Measurements from ENCODE around the gene VOPP1.
"Not testable (repeated sequence)": the region's sequence is repeated elsewhere in the genome, so short reads cannot be mapped to it uniquely, and the experiment has no call there.

VOPP1 gene

GRCh38 chr7:55587687-55588378 lies 15.5 kb upstream of the VOPP1 start:
- in situ Hi-C loops (cut with HindIII; ENCODE audit: low sequenced_read_pairs): no loop called here

- in situ Hi-C loops (cut with HindIII; ENCODE audit: low sequenced_read_pairs): not testable (repeated sequence)
These were observed 10.4 kb upstream of the VOPP1 start for GRCh38 chr7:55582656-55583055.

- in situ Hi-C loops (cut with HindIII; ENCODE audit: low sequenced_read_pairs): no loop called here
These were observed 4.5 kb upstream of the VOPP1 start for GRCh38 chr7:55576753-55577152.

GRCh38 chr7:55575733-55576132 lies 3.4 kb upstream of the VOPP1 start:
- in situ Hi-C loops (cut with HindIII; ENCODE audit: low sequenced_read_pairs): no loop called here

GRCh38 chr7:55575098-55575497 lies 2.8 kb upstream of the VOPP1 start:
- in situ Hi-C loops (cut with HindIII; ENCODE audit: low sequenced_read_pairs): no loop called here

- in situ Hi-C loops (cut with HindIII; ENCODE audit: low sequenced_read_pairs): loop anchor here (5.0 kb wide), 1 partner anchor 62 kb away; no protein-coding TSS in a partner anchor
These were observed 1.9 kb upstream of the VOPP1 start for GRCh38 chr7:55574051-55574717.

GRCh38 chr7:55573234-55573900 lies 1.1 kb upstream of the VOPP1 start:
- in situ Hi-C loops (cut with HindIII; ENCODE audit: low sequenced_read_pairs): loop anchor here (5.0 kb wide), 1 partner anchor 61 kb away; no protein-coding TSS in a partner anchor

- in situ Hi-C loops (cut with HindIII; ENCODE audit: low sequenced_read_pairs): loop anchor here (5.0 kb wide), 1 partner anchor 59 kb away; no protein-coding TSS in a partner anchor
These were observed 558 bp downstream of the VOPP1 start for GRCh38 chr7:55571511-55572377.

- in situ Hi-C loops (cut with HindIII; ENCODE audit: low sequenced_read_pairs): loop anchor here (5.0 kb wide), 1 partner anchor 59 kb away; no protein-coding TSS in a partner anchor
These were observed 1.4 kb downstream of the VOPP1 start for GRCh38 chr7:55570939-55571338.

- in situ Hi-C loops (cut with HindIII; ENCODE audit: low sequenced_read_pairs): loop anchor here (5.0 kb wide), 1 partner anchor 58 kb away; no protein-coding TSS in a partner anchor
These were observed 2.0 kb downstream of the VOPP1 start for GRCh38 chr7:55570218-55570873.

GRCh38 chr7:55569797-55570196 lies 2.5 kb downstream of the VOPP1 start:
- in situ Hi-C loops (cut with HindIII; ENCODE audit: low sequenced_read_pairs): loop anchor here (5.0 kb wide), 1 partner anchor 57 kb away; no protein-coding TSS in a partner anchor

- in situ Hi-C loops (cut with HindIII; ENCODE audit: low sequenced_read_pairs): no loop called here
These were observed 3.0 kb downstream of the VOPP1 start for GRCh38 chr7:55569269-55569663.

GRCh38 chr7:55568613-55569268 lies 3.6 kb downstream of the VOPP1 start:
- in situ Hi-C loops (cut with HindIII; ENCODE audit: low sequenced_read_pairs): no loop called here

- in situ Hi-C loops (cut with HindIII; ENCODE audit: low sequenced_read_pairs): no loop called here
These were observed 4.7 kb downstream of the VOPP1 start for GRCh38 chr7:55567571-55567970.

GRCh38 chr7:55565681-55566080 lies 6.6 kb downstream of the VOPP1 start:
- in situ Hi-C loops (cut with HindIII; ENCODE audit: low sequenced_read_pairs): no loop called here

GRCh38 chr7:55563596-55564325 lies 8.5 kb downstream of the VOPP1 start:
- in situ Hi-C loops (cut with HindIII; ENCODE audit: low sequenced_read_pairs): no loop called here

GRCh38 chr7:55561690-55562089 lies 10.6 kb downstream of the VOPP1 start:
- in situ Hi-C loops (cut with HindIII; ENCODE audit: low sequenced_read_pairs): no loop called here

GRCh38 chr7:55558962-55559920 lies 13.1 kb downstream of the VOPP1 start:
- in situ Hi-C loops (cut with HindIII; ENCODE audit: low sequenced_read_pairs): no loop called here
